Pancreas (tissue), 10 donors: Measurements from ENCODE around the gene SDF2. TPM values are rescaled to one million over a fixed set of nuclear protein-coding genes. Genes with fewer than 3 reads are reported as not detected.

Experiments used
- ATAC-seq, 4 donors: fragments of 200-7000 bp; cut with Tn5 transposase; one replicate each; pipeline versions ENCODE4 v1.8.0 to v1.9.1; 2020; ENCODE audit warnings: mild to moderate bottlenecking in 4 of 4, moderate library complexity in 4 of 4
- DNase-seq, 6 donors: peaks; one replicate each; pipeline ENCODE4 v3.0.0-alpha.2; 2020
- FAIRE-seq: peaks from 2 replicates; lab custom pipeline; 2012; peaks lifted over from hg19 to GRCh38; lab: Jason Lieb, UNC
- H3K27ac ChIP-seq, 4 donors: fragments of 200-600 bp; sonication (generic); 1 replicate in 3 of 4; 2 replicates in 1 of 4; pipeline versions ENCODE4 v1.5.0 to v1.8.0; 2020
- H3K27me3 ChIP-seq, 4 donors: fragments of 200-600 bp; one replicate each; pipeline ENCODE4 v1.8.0; 2021
- H3K36me3 ChIP-seq, 3 donors: fragments of 200-600 bp; sonication (generic) in 1 of 3; one replicate each; pipeline versions ENCODE4 v1.5.0 to v1.8.0; 2020 to 2021
- H3K4me1 ChIP-seq, 3 donors: fragments of 200-600 bp; one replicate each; pipeline ENCODE4 v1.8.0; 2021
- H3K4me3 ChIP-seq, 4 donors: fragments of 200-600 bp; sonication (generic) in 2 of 4; one replicate each; pipeline versions ENCODE4 v1.5.0 to v1.8.0; 2020 to 2021
- H3K9me3 ChIP-seq, 4 donors: fragments of 200-600 bp; one replicate each; pipeline ENCODE4 v1.8.0; 2021
- WGBS, 2 donors: extraction: QIAGEN DNeasy Blood & Tissue Kit; methylation state at CpG; one replicate each; pipeline ENCODE4 v1.1.7; 2013; 5-methylcytosine and 5-hydroxymethylcytosine counted together
- intact Hi-C, 3 donors: fragments of 100-400 bp; cut with DNase I; formaldehyde crosslinking; loops; one replicate each; pipeline versions ENCODE4 v1.11.1 to v1.14.2; 2022
- polyA plus RNA-seq, 2 donors: library from polyadenylated mRNA; stranded (reverse); fragments of 200-250 nt; gene quantifications; one replicate each; pipeline ENCODE4 v1.2.3, GENCODE V29; 2013
- total RNA-seq, 6 donors: library from RNA; stranded (reverse); fragmentation: NEBNext Ultra II Directional in 4 of 6; extraction: Animal tissue kit (Norgen Biotek cat#: 25700) in 4 of 6; gene quantifications; one replicate each; pipeline versions ENCODE4 v1.2.1 to v1.2.4, GENCODE V29; 2021 to 2023
- TF ChIP-seq, protein P1 (sequence below), 4 donors: fragments of 200-600 bp; sonication (generic) in 3 of 4; IDR thresholded peaks; one replicate each; pipeline versions ENCODE4 v1.5.0 to v1.8.0; 2021; ENCODE audit warnings: antibody characterized with exemption in 4 of 4
- donor health status: healthy with polysubstance abuse.
- donor health status: DM: no; HTN: no; CAD: no; lungs with moderate emphysema.
- donor health status: DM: no; HTN: no; CAD: no.
- donor health status: control.
- donor health status: control.
- donor health status: Bipolar disorder and iron deficiency.
- donor health status: DM: yes; HTN: yes; CAD: no.
- donor health status: DM: no; HTN: no; CAD: no.
- donor health status: DM: no; HTN: no; CAD: no.
- donor health status: DM: yes; HTN: yes; CAD: no.

Gene SDF2
- total and polyA plus RNA-seq, 8 donors = 13.8 to 38.6 (median 18.7) TPM

DNA sequence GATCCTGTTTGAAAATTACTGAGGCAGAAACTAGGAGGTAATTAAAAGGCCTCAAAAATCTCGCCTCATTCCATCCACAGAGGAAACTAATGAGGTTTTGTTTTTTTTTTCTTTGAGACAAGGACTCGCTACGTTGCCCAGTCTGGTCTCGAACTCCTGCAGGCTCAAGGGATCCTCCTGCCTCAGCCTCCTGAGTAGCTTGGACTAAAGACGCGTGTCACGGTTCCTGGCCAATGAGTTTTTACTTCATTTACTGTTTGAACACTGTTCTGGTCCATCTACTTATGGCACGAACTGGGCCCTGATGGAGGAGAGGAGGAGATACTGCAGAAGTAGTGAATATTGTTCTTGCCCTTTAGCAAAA lies 16.1 kb downstream of the SDF2 start:
- no peak for DNase-seq
- WGBS, 2 donors = 16 to 20% methylated on average over 8 of the region's 8 CpGs

GRCh38 chr17:28644787-28645575 lies 16.7 kb downstream of the SDF2 start, which contains the start of gene BLTP2:
Gene BLTP2 (minus strand): TSS chr17:28645158. CDS start chr17:28645056, 102 bp downstream.
- Histone ChIP-seq H3K27ac (peak within 1 kb of the TSS; percentile 78 to 96 (median 86)), H3K27me3 (no peaks in the 10 kb centered on the region), H3K36me3 (peaks cover 6 to 18% (median 9%) of the 10 kb centered on the region in 3 donors), H3K4me1 (peaks cover 15 to 27% (median 24%) of the 10 kb centered on the region in 3 donors), H3K4me3 (peak within 1 kb of the TSS; percentile 75 to 90 (median 86)), H3K9me3 (no peaks in the 10 kb centered on the region)
- WGBS, 2 donors = 1% methylated on average over 60 to 89 of the region's 89 CpGs
- DNase-seq (peak; percentile 95 to 99 (median 97)), ATAC-seq (peak; percentile 92 to 96 (median 93)), FAIRE-seq (no peak)
- intact Hi-C loops = no loop called here
- TF ChIP-seq, protein P1, sequence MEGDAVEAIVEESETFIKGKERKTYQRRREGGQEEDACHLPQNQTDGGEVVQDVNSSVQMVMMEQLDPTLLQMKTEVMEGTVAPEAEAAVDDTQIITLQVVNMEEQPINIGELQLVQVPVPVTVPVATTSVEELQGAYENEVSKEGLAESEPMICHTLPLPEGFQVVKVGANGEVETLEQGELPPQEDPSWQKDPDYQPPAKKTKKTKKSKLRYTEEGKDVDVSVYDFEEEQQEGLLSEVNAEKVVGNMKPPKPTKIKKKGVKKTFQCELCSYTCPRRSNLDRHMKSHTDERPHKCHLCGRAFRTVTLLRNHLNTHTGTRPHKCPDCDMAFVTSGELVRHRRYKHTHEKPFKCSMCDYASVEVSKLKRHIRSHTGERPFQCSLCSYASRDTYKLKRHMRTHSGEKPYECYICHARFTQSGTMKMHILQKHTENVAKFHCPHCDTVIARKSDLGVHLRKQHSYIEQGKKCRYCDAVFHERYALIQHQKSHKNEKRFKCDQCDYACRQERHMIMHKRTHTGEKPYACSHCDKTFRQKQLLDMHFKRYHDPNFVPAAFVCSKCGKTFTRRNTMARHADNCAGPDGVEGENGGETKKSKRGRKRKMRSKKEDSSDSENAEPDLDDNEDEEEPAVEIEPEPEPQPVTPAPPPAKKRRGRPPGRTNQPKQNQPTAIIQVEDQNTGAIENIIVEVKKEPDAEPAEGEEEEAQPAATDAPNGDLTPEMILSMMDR (IDR thresholded peaks at IDR 0.05) = no peak

More for the DNA sequence above, 16.1 kb downstream of the SDF2 start:
- FAIRE-seq = no peak
- ATAC-seq = no peak
- peak overlapping the region; percentile 35 to 90 (median 86) for H3K4me3 ChIP-seq
- TF ChIP-seq, protein P1 (IDR thresholded peaks at IDR 0.05) = no peak
- peaks cover 15 to 27% (median 24%) of the 10 kb centered on the region in 3 donors for H3K4me1 ChIP-seq
- H3K27me3 ChIP-seq = no peaks in the 10 kb centered on the region
- H3K36me3 ChIP-seq = peaks cover 6 to 15% (median 8%) of the 10 kb centered on the region in 3 donors
- no peaks in the 10 kb centered on the region for H3K9me3 ChIP-seq
- peak overlapping the region; percentile 73 to 96 (median 86) for H3K27ac ChIP-seq
- intact Hi-C loops = no loop called here

- FAIRE-seq = no peak
- H3K36me3 ChIP-seq = peaks cover 6 to 26% (median 17%) of the 10 kb centered on the region in 3 donors
Observed at GRCh38 chr17:28643983-28644786, 17.5 kb downstream of the SDF2 start.

GRCh38 chr17:28641579-28641978 lies 20.1 kb downstream of the SDF2 start:
- no peak overlapping the region for H3K27ac ChIP-seq
- WGBS, 2 donors = 95 to 100% methylated on average over 2 of the region's 2 CpGs
- peaks cover 15 to 22% (median 17%) of the 10 kb centered on the region in 3 donors for H3K4me1 ChIP-seq
- intact Hi-C loops = no loop called here
- no peak overlapping the region for H3K4me3 ChIP-seq
- H3K36me3 ChIP-seq = peaks cover 3 to 51% (median 40%) of the 10 kb centered on the region in 3 donors
- DNase-seq (no peak), ATAC-seq (no peak), FAIRE-seq (no peak)
- no peaks in the 10 kb centered on the region for H3K27me3 ChIP-seq
- H3K9me3 ChIP-seq = no peaks in the 10 kb centered on the region
- TF ChIP-seq, protein P1 (IDR thresholded peaks at IDR 0.05) = no peak

More at GRCh38 chr17:28643983-28644786, 17.5 kb downstream of the SDF2 start:
- Histone ChIP-seq H3K4me3 (peak overlapping the region; percentile 75 to 90 (median 86)), H3K27ac (peak overlapping the region; percentile 78 to 96 (median 86)), H3K4me1 (peaks cover 15 to 27% (median 24%) of the 10 kb centered on the region in 3 donors), H3K9me3 (no peaks in the 10 kb centered on the region), H3K27me3 (no peaks in the 10 kb centered on the region)
- intact Hi-C loops = no loop called here
- ATAC-seq = peak; percentile 7 to 35 (median 19)
- TF ChIP-seq, protein P1 (IDR thresholded peaks at IDR 0.05) = peak; percentile 22 to 52 (median 35)
- DNase-seq = peak; percentile 41 to 75 (median 58)
- 1 to 2% methylated on average over 14 to 18 of the region's 18 CpGs for WGBS, 2 donors
